ENCODE results near the gene RABEP2.
"Not testable (repeated sequence)": the region's sequence is repeated elsewhere in the genome, so short reads cannot be mapped to it uniquely, and the experiment has no call there.

RABEP2 gene

DNA sequence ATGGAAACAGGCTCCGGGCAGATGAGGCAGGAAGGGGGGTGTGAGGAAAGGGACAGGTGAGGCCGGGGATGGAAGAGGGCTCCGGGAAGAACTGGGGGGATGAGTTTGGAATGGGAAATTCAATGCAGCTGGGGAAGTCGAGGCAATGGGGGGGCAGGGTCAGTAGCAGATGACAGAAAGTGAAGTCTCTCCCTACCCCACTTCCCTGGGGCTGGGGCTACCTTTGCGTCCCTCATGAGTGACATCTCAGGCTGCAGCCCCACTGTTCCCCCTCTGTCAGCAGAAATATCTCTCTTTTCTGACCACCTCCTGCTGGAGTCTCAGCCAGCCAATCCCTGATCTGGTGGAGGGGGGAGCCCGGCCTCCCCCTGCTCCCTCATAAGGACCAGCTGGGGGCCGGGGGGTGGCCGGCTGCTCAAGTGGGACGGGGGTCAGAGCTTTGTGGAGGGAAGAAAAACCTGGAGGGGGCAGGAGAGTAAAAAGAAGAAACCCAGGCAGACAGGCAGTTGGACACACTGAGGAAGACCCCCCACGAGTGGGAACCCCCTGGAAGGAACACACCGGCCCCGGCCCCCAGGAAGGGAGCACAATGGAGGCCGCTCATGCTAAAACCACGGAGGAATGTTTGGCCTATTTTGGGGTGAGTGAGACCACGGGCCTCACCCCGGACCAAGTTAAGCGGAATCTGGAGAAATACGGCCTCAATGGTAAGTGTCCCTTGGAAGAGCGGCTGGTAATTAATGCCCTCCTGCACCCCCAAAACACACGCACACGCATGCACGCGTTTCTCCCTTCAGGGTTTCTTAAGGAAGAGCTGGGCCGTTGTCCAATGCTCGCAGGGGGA, 46.7 kb downstream of the RABEP2 start, which contains the start of gene ATP2A1:
TSS of gene ATP2A1 (plus strand) at position 406 of the 844 bp plus-strand sequence. CDS start at position 590, 184 bp downstream.
- DNase-seq, result no peak

DNA sequence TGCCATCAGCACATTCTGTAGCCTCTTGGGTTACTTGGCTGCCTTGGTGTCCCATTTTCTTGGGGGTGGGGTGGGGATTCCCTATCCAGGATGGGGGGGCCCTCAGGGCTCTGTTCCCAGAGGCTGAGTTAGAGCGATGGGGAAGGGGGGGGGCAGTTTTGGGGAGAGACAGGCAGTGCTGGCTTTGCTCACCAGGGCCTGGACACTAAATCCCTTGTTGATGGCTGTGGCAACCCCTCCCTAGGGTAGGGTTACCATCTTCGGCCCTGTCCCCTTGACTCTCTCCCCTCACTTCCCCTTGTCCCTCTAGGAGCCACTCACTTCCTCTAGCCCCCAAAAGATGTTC, 47.4 kb downstream of the RABEP2 start:
- no peak for DNase-seq

DNA sequence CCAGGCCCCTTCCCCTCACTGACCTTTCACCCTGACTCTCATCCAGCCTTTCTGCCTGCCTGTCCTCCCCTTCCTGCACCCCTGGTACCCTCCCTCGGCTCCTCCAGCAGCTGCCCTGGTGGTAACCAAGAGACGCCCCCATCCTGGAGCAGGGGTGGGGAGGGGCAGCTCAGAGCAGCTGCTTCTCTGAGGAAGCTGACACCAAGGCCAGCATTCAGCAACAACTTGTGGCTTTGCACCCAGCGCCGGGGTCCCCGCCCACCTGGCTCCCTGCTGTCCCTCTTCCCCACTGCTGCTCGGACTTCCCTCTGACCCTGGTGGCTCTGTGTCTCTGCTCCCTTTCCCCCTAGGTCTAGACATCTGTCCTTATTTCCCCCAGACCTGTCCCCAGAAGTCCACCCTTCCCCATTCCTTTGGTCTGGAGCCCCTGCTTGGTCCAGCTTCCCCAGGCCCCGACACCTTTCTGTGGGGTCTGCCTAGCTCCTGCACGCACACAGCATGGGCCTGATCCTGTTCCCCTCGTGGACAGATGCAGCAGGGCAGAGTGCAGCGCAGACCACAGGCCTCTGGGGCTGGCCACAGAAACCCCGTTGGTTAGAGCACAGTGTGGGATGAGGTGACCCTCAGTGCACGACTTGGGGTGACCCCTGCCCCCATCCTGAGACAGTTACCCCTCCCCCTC, 47.9 kb downstream of the RABEP2 start:
- DNase-seq, result no peak

DNA sequence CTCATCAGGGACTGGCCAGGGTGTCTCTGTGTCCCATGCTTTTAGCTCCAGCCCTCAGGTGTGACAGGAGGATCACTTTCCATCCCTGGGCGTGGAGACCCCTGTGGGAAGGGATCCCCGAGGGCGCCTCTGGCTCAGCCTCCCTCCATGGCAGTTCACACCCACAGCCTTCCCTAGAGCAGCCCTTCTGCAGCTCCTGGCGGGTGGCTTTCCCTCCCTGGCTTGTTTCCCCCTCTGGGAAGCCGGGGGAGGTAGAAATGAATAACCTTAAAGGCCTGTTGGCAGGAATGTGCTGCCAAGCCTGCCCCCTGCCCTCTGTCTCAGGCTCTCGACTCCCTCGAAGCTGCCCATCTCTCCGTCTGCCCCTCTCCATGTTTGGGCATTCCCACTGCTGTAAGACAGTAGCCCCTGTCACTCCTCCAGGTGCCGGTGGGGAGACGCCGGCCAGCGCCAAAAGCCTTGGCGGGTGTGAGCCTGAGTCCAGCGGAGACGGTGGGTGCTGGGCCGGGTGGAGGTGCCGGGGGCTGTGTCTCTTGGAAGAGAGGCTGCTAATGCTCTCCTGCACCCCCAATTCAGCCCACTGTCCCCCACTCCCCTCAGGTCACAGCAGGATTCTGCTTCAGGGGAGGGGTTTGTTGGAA, 48.9 kb downstream of the RABEP2 start:
- DNase-seq, result no peak

DNA sequence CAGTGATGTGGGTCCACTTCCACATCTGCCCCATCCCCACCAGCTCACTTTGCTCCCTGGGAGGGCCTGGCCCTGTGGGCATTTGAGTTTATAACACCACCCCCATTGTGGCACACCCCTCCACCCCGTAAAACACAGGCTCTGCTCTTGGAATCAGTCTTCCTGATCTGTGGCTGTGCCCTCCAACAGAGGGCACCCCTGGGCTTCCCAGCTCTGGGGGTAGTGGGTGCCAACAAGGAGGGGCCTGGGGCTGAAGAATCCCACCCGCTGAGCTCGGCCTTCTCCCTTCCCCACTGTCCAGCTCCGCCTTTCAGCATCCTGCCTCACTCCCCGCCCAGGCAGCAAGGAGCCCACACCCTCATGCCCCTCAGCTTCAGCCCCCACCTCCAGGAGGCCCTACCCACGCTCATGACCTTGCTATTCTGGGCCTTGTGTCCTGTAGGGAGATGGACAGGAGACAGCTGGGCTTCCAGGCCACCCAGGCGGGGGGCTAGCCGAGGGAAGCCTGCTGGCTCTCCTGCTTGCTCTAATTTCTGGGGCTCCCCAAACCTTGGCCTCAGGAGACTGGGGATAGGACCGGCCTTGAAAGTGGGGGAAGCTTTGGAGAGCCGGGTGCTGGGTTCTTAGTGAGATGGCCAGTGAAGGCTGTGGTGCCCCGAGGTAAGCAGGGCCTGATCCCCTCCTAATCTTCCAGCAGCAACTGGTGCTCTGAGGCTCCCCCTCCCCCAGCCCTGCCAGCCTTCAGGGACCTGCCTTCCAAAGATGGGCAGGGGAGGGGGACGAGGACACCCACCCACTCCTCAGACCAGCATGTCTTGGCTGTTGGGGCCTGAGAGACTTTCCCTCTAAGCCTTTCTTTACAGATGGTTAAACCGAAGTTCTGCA, 49.7 kb downstream of the RABEP2 start:
- no peak for DNase-seq

DNA sequence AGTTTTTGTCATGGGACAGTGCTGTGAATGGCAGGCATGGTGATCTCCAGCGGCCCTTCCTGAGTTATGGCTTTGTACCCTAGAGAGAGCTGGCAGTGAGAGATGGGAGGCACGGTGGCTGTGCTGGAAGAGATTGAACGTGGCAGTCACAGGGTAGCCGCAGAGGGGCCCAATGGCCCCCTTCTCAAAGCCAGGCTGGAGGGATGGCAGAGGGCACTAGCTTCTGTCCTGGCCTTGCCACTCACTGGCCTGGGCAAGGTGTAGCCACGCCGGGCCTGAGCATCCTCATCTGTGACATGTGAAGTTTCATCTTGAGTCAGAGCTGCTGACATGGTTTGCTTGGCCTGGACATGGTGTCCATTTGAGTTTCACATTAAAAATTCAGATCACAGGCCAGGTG, 50.6 kb downstream of the RABEP2 start:
- no peak for DNase-seq

DNA sequence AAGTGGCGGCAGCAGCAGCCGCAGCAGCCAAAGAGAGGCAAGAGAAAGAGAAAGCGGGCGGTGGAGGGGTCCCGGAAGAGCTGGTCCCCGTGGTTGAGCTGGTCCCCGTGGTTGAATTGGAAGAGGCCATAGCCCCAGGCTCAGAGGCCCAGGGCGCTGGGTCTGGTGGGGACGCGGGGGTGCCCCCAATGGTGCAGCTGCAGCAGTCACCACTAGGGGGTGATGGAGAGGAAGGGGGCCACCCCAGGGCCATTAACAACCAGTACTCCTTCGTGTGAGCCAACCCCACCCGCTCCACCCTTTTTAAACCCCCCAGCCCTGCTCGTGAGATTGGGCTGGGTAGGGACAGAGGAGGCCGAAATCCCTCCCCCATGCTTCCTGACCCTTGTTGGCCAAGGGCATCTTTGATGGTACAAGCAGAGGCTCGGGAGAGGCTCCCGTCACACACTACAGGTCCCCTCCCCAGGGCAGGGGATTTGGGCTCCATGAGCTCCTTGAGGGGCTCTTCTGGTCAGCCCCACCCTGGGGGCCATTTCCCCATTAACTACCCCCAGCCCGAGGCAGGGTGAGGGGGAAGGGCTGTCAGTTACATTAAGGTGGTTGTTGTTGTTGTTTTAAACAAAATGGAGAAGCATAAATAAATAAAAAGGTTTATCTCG, 51.4 kb downstream of the RABEP2 start:
- DNase-seq, result peak; percentile 72

DNA sequence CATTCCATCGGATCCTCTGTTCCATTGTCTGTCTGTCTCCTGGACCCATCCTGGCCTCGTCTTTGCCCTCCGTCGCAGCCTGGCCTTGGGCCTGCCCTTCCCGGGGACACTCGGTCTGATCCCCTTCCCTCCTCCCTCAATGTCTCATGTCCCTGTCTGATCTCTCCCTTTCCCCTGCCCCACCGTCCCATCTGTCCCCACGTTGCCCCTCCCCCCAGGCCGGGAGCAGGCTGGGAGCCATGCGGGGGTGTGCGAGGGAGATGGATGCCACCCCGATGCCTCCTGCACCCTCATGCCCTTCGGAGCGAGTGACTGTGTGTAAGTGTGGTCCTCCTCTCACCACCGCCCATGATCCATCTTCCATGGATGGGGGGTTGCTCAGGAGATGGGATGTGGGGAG, 52.1 kb downstream of the RABEP2 start:
- DNase-seq, result no peak

DNA sequence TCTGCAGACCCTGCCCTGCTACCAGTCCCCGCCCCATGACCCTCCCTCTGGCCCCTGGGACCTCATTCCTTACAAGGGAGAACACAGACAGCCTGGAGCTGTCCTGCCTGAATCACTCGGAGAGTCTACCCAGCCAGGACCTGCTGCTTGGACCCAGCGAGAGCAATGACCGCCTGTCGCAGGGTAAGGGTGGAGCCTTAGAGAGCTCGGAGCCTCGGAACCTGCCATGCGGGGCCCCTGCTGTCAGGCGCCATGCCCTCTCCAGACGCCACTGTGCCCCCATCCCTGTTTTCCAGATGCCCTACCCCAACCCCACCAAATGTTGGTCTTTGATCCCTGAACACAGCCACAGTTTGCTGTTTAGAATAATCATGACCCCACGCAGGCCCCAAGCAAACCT, 55.8 kb downstream of the RABEP2 start:
- DNase-seq, result no peak

DNA sequence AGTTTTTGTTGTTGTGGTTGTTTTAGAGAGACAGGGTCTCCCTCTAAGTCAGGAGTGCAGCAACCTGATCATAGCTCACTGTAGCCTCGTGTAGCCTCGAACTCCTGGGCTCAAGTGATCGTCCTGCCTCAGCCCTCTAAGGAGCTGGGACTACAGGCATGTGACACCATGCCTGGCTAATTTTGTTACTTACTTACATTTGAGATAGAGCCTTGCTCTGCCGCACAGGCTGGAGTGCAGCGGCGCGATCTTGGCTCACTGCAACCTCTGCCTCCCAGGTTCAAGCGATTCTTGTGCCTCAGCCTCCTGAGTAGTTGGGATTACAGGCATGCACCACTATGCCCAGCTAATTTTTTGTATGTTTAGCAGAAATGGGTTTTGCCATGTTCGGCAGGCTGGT, 57.4 kb downstream of the RABEP2 start:
- not testable (repeated sequence) for DNase-seq

DNA sequence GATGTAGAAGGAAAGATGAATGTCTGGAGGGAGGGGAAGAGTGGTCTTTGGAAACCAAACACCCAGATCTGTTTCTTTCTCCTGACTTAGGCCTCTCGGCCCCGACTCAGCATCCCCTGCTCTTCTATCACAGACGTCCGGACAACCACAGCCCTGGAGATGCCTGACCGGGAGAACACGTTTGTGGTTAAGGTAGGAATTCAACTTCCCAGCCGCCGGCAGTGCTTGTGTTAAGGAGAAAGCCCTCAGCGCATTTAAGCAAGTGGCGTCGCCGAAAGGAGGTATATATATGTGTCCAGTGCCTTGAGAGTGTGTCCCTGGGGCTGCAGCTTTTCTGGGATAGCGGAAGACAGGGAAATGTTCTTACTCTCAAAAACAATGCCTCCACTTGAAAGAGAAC, 57.8 kb downstream of the RABEP2 start:
- no peak for DNase-seq

DNA sequence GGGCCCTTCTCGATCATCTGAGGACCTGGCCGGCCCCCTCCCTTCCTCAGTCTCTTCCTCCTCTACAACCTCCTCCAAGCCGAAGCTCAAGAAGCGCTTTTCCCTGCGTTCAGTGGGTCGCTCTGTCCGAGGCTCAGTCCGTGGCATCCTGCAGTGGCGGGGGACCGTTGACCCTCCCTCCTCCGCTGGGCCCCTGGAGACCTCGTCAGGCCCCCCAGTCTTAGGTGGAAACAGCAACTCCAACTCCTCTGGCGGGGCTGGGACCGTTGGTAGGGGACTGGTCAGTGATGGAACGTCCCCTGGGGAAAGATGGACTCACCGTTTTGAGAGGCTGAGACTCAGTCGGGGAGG, 58.6 kb downstream of the RABEP2 start:
- no peak for DNase-seq

DNA sequence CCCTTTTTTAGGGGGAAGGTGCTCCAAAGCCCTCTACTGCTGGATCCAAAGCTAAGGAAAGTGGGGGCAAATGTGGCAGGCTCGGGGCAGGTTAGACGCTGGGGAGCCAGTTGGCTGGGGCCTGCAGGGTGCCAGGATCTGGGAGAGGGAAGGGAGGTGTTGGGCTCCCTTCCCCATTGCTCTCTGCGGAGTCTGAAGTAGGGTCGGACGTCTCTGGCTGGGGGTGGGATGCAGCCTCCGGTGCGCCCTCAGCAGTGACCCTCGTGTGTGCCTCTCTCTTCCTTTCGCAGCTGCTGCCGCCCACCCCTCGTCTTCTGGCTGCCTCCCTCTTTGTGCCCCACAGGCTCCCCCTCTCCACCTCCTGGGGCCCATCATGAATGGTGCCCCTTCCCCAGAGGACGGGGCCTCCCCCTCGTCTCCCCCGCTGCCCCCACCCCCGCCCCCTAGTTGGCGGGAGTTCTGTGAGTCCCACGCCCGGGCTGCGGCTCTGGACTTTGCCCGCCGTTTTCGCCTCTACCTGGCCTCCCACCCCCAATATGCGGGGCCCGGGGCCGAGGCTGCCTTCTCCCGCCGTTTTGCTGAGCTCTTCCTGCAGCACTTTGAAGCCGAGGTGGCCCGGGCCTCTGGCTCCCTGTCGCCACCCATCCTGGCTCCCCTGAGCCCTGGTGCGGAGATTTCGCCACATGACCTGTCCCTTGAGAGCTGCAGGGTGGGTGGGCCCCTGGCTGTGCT, 59.1 kb downstream of the RABEP2 start:
- no peak for DNase-seq

DNA sequence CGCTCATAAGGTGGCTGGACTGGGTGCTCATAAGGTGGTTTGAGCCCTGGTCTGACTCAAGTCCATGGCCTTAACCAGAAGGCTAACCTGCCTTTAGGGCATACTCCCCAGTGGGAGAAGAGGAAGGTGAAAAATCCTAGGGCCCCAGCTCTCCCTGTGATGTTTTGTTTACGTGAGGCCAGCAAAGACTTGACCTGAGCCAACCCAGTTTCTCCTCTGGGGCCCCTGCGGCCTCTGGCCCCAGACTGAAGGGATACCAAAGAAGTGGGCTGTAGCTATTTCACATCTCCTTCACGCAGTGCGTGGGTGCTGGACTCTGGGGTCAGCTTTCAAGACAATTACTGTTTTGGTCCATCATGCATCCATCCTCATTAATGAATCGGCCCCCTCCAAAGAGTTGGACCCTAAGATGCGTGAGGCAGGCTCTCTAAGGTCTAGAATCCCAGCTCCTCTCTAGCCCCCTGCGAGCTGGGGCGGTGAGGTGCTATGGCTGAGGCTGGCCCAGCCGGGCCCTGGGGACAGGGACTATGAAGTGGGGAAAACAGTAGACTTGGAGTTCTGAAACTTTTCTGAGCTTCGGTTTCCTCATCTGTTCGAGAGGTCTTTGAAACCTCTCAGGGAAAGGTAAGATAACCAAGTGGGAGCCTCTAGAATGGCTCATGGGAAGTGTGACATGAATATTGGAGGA, 59.9 kb downstream of the RABEP2 start:
- DNase-seq, result no peak

DNA sequence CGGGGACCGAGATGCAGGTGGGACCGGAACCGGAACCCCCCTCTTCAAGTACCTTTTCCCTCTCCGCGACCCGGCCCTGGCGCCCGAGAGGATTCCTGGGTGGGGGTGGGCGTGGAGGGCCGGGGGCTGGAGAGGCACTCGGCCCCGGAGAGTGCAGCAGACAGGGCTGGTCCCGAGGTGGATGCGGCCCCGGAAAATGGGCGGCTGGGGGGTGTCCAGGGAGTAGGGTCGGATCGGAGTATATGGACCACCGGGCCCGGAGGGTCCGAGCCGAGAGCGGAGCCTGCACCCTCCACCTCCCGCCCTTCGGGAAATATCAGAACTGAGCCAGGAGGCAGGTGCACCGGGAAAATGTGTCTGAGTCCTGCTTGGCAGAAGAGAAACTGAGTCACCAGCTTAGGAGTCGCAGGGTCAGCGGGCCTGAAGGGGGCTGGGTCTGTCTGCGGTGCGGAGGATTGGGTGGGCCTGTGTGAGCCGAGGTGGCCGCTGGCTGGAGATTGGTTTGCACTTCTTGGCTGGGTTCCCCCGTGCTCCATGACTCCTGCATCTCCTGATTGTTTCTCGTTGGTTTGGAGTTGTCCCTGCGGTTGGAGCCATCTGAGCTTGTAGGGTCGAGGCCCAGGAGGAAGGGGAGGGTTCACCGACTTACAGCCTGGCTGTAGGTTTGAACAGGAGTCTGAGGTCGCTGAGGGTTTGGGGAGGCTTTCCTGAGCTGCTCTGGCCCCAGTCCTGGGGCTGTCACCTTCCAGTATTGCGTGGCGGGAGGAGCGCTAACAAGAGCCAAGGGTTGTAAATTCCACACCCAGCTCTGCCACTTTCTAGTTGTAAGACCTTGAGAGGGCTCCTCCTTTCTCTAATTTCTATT, 60.9 kb downstream of the RABEP2 start:
- peak; percentile 27 for DNase-seq

DNA sequence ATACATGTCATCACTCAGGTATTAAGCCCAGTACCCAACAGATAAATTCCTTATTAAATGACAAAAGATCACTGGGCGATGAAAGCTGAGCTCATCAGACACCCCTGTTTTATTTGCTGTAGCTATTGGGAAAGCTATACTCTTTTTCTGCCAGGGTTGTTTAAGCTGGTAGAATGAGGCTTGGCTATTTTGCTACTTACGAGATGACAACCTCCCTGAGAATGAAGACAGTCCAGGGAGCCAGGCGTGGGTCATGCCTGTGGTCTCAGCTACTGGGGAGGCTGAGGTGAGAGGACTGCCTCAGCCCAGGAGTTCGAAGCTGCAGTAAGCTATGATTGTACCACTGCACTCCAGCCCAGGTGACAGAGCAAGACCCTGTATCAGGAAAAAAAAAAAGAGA, 65.7 kb downstream of the RABEP2 start:
- DNase-seq, result no peak

DNA sequence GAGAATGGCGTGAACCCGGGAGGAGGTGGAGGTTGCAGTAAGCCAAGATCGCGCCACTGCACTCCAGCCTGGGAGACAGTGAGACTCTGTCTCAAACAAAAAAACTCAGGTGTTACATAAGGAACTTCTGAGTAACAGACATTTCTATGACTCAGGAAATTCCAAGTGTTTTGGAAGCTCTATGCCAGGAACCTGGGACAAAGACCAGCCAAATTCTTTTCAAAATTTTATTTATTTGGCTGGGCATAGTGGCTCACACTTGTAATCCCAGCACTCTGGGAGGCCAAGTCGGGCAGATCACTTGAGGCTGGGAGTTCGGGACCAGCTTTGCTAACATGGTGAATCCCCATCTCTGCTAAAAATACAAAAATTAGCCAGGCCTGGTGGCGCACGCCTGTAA, 66.6 kb downstream of the RABEP2 start:
- DNase-seq, result no peak
